HCT116 (cell line): ENCODE data around the gene SLC10A2. TPM values are rescaled to one million over a fixed set of nuclear protein-coding genes. Genes with fewer than 3 reads are reported as not detected.

Source experiments
- ATAC-seq: fragments of 200-7000 bp; cut with Tn5 transposase; 2 replicates; pipeline ENCODE4 v1.9.1; 2020; ENCODE audit warnings: mild to moderate bottlenecking, moderate library complexity
- BruUV-seq: library from RNA; stranded (reverse); fragments of 400-500 nt; replicated peaks from 2 replicates; lab custom pipeline; 2021; lab: Mats Ljungman, UMichigan
- CTCF ChIA-PET: fragments of 300-600 bp; sonication (Branson Sonifier 250); formaldehyde crosslinking; loops from one replicate; lab custom pipeline; 2021; ENCODE audit warnings: antibody characterized with exemption; lab: Charles Lee
- POLR2A ChIA-PET: fragments of 300-600, 350-600 bp; sonication (Branson Sonifier 250); formaldehyde crosslinking; loops from one replicate; lab custom pipeline; 2021; ENCODE audit warnings: antibody characterized with exemption; lab: Charles Lee
- RAD21 ChIA-PET, 2 experiments: fragments of 300-600 bp; sonication (Branson Sonifier 250); formaldehyde crosslinking; loops; one replicate each; lab custom pipeline; 2023; ENCODE audit warnings: low total read pairs in 2 of 2; ENCODE audit not compliant: uncharacterized antibody in 2 of 2, unreplicated experiment in 2 of 2, low non-redundant PET in 1 of 2; lab: Charles Lee
- DNase-seq: peaks from one replicate; pipeline ENCODE4 v3.0.0-alpha.2; 2010; ENCODE audit warnings: low read depth, low spot score
- H2AFZ ChIP-seq: fragments of 200-600 bp; shearing (Covaris generic), sonication (generic); 2 replicates; pipeline ENCODE4 v1.6.1; 2017; ENCODE audit warnings: low read depth, mixed run types, mixed read lengths, antibody characterized with exemption, low read length; ENCODE audit not compliant: poor library complexity, severe bottlenecking
- H3K27ac ChIP-seq: 2 replicates; pipeline ENCODE4 v1.5.1; 2012; ENCODE audit warnings: low read depth, low read length
- H3K27me3 ChIP-seq: fragments of 200-600 bp; sonication (generic); 2 replicates; pipeline ENCODE4 v1.6.1; 2016; ENCODE audit warnings: mixed run types, low read length, mixed read lengths; ENCODE audit not compliant: insufficient read depth
- H3K36me3 ChIP-seq, 2 experiments: fragments of 200-500 bp in 1 of 2; fragments of 200-600 bp in 1 of 2; sonication (Bioruptor generic) in 1 of 2; sonication (generic) in 1 of 2; 2 replicates each; pipeline versions ENCODE4 v1.5.1 to v1.6.1; 2014 to 2016; ENCODE audit warnings: low read length in 2 of 2, inconsistent platforms in 1 of 2, mixed read lengths in 1 of 2, mixed run types in 1 of 2; ENCODE audit not compliant: insufficient read depth in 2 of 2, control insufficient read depth in 1 of 2
- H3K4me1 ChIP-seq, 2 experiments: fragments of 200-600 bp in 1 of 2; sonication (generic) in 1 of 2; 2 replicates each; pipeline versions ENCODE4 v1.5.1 to v1.6.1; 2012 to 2017; ENCODE audit warnings: low read length in 2 of 2, inconsistent platforms in 1 of 2, mild to moderate bottlenecking in 1 of 2, mixed read lengths in 1 of 2, mixed run types in 1 of 2, moderate library complexity in 1 of 2; ENCODE audit not compliant: insufficient read depth in 2 of 2, control insufficient read depth in 1 of 2
- H3K4me2 ChIP-seq: fragments of 200-600 bp; sonication (generic); 2 replicates; pipeline ENCODE4 v1.6.1; 2017; ENCODE audit warnings: mixed run types, low read length, mixed read lengths
- H3K4me3 ChIP-seq, 2 experiments: fragments of 200-600 bp in 1 of 2; sonication (generic) in 1 of 2; replicated peaks in 1 of 2; 2 replicates each; pipeline ENCODE4 v1.5.1; 2011 to 2016; ENCODE audit warnings: low read length in 2 of 2, control low read depth in 1 of 2, low read depth in 1 of 2, mild to moderate bottlenecking in 1 of 2, mixed read lengths in 1 of 2, mixed run types in 1 of 2
- H3K79me2 ChIP-seq: fragments of 200-600 bp; sonication (generic); 2 replicates; pipeline ENCODE4 v1.6.1; 2017; ENCODE audit warnings: mild to moderate bottlenecking, mixed run types, low read length, moderate library complexity, mixed read lengths; ENCODE audit not compliant: insufficient read depth
- H3K9ac ChIP-seq: fragments of 200-600 bp; sonication (generic); 2 replicates; pipeline ENCODE4 v1.6.1; 2016; ENCODE audit warnings: low read length, mixed read lengths
- H3K9me2 ChIP-seq: fragments of 200-600 bp; sonication (generic), shearing (Covaris generic); 2 replicates; pipeline ENCODE4 v1.6.1; 2017; ENCODE audit warnings: mixed run types, mild to moderate bottlenecking, moderate library complexity; ENCODE audit not compliant: insufficient read depth
- H3K9me3 ChIP-seq, 2 experiments: fragments of 200-500 bp in 1 of 2; fragments of 200-600 bp in 1 of 2; sonication (Bioruptor generic) in 1 of 2; sonication (generic) in 1 of 2; 2 replicates each; pipeline ENCODE4 v1.6.1; 2014 to 2017; ENCODE audit warnings: low read length in 2 of 2, mixed read lengths in 2 of 2, inconsistent platforms in 1 of 2, low read depth in 1 of 2, mild to moderate bottlenecking in 1 of 2, mixed run types in 1 of 2, moderate library complexity in 1 of 2; ENCODE audit not compliant: control insufficient read depth in 1 of 2, insufficient read depth in 1 of 2
- H4K20me1 ChIP-seq: fragments of 200-600 bp; sonication (generic), shearing (Covaris generic); 2 replicates; pipeline ENCODE4 v1.6.1; 2017; ENCODE audit warnings: mixed run types, mild to moderate bottlenecking, moderate library complexity; ENCODE audit not compliant: insufficient read depth
- CBX3 ChIP-seq: IDR thresholded peaks from 2 replicates; pipeline ENCODE4 v1.6.1; 2012; ENCODE audit warnings: low read depth
- CEBPB ChIP-seq: IDR thresholded peaks from 2 replicates; pipeline ENCODE4 v1.6.1; 2012; ENCODE audit warnings: low read depth
- CTCF ChIP-seq, 3 experiments: fragments of 200-600 bp in 1 of 3; sonication (generic) in 1 of 3; IDR thresholded peaks in 2 of 3; conservative IDR thresholded peaks in 1 of 3; 2 replicates each; pipeline ENCODE4 v1.5.1; 2012 to 2017; ENCODE audit warnings: low read depth in 2 of 3, low read length in 2 of 3, antibody characterized with exemption in 1 of 3, borderline replicate concordance in 1 of 3, control low read depth in 1 of 3, mild to moderate bottlenecking in 1 of 3, mixed read lengths in 1 of 3, mixed run types in 1 of 3, moderate library complexity in 1 of 3; ENCODE audit not compliant: insufficient read depth in 1 of 3
- ELF1 ChIP-seq: IDR thresholded peaks from 2 replicates; pipeline ENCODE4 v1.6.1; 2012; ENCODE audit warnings: low read depth, borderline replicate concordance
- EZH2 ChIP-seq: fragments of 200-600 bp; sonication (generic); IDR thresholded peaks from 2 replicates; pipeline ENCODE4 v1.6.1; 2017; ENCODE audit warnings: antibody characterized with exemption, mixed run types
- EZH2phosphoT487 ChIP-seq: fragments of 200-600 bp; IDR thresholded peaks from 2 replicates; pipeline ENCODE4 v1.6.1; 2018; ENCODE audit warnings: antibody characterized with exemption, borderline replicate concordance
- FOSL1 ChIP-seq: IDR thresholded peaks from 2 replicates; pipeline ENCODE4 v1.6.1; 2012; ENCODE audit warnings: low read depth
- POLR2A ChIP-seq: IDR thresholded peaks from 2 replicates; pipeline ENCODE4 v1.7.0; 2011; ENCODE audit warnings: borderline replicate concordance; ENCODE audit not compliant: insufficient read depth, insufficient read length; ENCODE audit errors: extremely low read depth
- RAD21 ChIP-seq: IDR thresholded peaks from 2 replicates; pipeline ENCODE4 v1.6.1; 2012; ENCODE audit warnings: low read depth, mild to moderate bottlenecking
- REST ChIP-seq: IDR thresholded peaks from 2 replicates; pipeline ENCODE4 v1.6.1; 2012; ENCODE audit warnings: low read depth
- SIN3A ChIP-seq: IDR thresholded peaks from 2 replicates; pipeline ENCODE4 v1.6.1; 2012; ENCODE audit warnings: low read depth
- SP1 ChIP-seq: IDR thresholded peaks from 2 replicates; pipeline ENCODE4 v1.6.1; 2012; ENCODE audit warnings: low read depth
- TCF7L2 ChIP-seq: IDR thresholded peaks from 2 replicates; pipeline ENCODE4 v1.7.0; 2011; ENCODE audit warnings: borderline replicate concordance, inconsistent platforms; ENCODE audit not compliant: insufficient read depth, insufficient read length; ENCODE audit errors: extremely low read depth
- YY1 ChIP-seq: IDR thresholded peaks from 2 replicates; pipeline ENCODE4 v1.6.1; 2011; ENCODE audit warnings: low read length, low read depth, moderate library complexity, mild to moderate bottlenecking; ENCODE audit not compliant: insufficient replicate concordance; ENCODE audit errors: extremely low read depth
- ZFX ChIP-seq: fragments of 450-650 bp; IDR thresholded peaks from 2 replicates; pipeline ENCODE4 v1.6.1; 2017
- intact Hi-C: fragments of 100-400 bp; cut with micrococcal nuclease; formaldehyde crosslinking; loops from 2 replicates; pipeline ENCODE4 v1.10.0; 2022
- total RNA-seq: library from RNA; stranded (reverse); gene quantifications from one replicate; pipeline ENCODE4 v1.2.1, GENCODE V29; 2021; ENCODE audit not compliant: unreplicated experiment

SLC10A2 gene
- total RNA-seq, 1 experiment from 2014 or later = not detected

- Histone ChIP-seq H3K4me2 (no peak overlapping the region), H2AFZ (no peak overlapping the region), H3K9ac (no peak overlapping the region), H3K36me3 (no peaks in the 10 kb centered on the region), H3K4me1 (no peaks in the 10 kb centered on the region), H3K9me3 (no peaks in the 10 kb centered on the region), H3K27me3 (no peaks in the 10 kb centered on the region), H3K79me2 (no peaks in the 10 kb centered on the region), H3K9me2 (no peaks in the 10 kb centered on the region), H3K27ac (no peak overlapping the region)
- DNase-seq (no peak), ATAC-seq (no peak)
- ChIA-PET RAD21 (no interaction called here), POLR2A (no interaction called here), CTCF (no interaction called here)
- BruUV-seq = no TSS peak
- intact Hi-C loops = no loop called here
- TF ChIP-seq CTCF (IDR thresholded peaks at IDR 0.05 in 2 of 3, conservative IDR thresholded peaks at IDR 0.05 in 1 of 3; ENCODE audit: borderline replicate concordance in 1 of 3, insufficient read depth in 1 of 3, low read depth in 2 of 3, low read length in 2 of 3) (no peak), FOSL1 (no peak), RAD21 (no peak), POLR2A (no peak), CBX3 (no peak), ZFX (no peak), ELF1 (no peak), TCF7L2 (no peak), YY1 (no peak), CEBPB (no peak), EZH2phosphoT487 (no peak), SP1 (no peak), SIN3A (no peak), REST (no peak), EZH2 (no peak)
- TF ChIP-seq, all 23 proteins: peak for 0
- H4K20me1 ChIP-seq = no peaks in the 10 kb centered on the region
- H3K4me3 ChIP-seq = no peak overlapping the region
Observed at GRCh38 chr13:103044056-103044455, 22.2 kb downstream of the SLC10A2 start.
